Sigmoid colon (tissue), 7 donors: ENCODE data around the gene PLCD1. TPM values are rescaled to one million over a fixed set of nuclear protein-coding genes. Genes with fewer than 3 reads are reported as not detected.

Experiments
- DNase-seq: peaks from one replicate; pipeline ENCODE4 v3.0.0-alpha.2; 2019
- H3K27ac ChIP-seq, 4 donors: fragments of 200-600 bp; sonication (generic); one replicate each; pipeline ENCODE4 v1.5.1; 2016 to 2019; ENCODE audit warnings: mild to moderate bottlenecking in 1 of 4
- H3K27me3 ChIP-seq, 3 donors: fragments of 200-600 bp; sonication (generic); one replicate each; pipeline ENCODE4 v1.5.1; 2019; ENCODE audit warnings: mild to moderate bottlenecking in 1 of 3
- H3K36me3 ChIP-seq, 4 donors: fragments of 200-600 bp; sonication (generic); one replicate each; pipeline ENCODE4 v1.5.1; 2016 to 2019
- H3K4me1 ChIP-seq, 4 donors: fragments of 200-600 bp; sonication (generic); one replicate each; pipeline ENCODE4 v1.5.1; 2017 to 2019
- H3K4me3 ChIP-seq, 4 donors: fragments of 200-600 bp; sonication (generic); one replicate each; pipeline ENCODE4 v1.5.1; 2017 to 2019; ENCODE audit warnings: mild to moderate bottlenecking in 2 of 4, moderate library complexity in 1 of 4
- H3K9me3 ChIP-seq, 4 donors: fragments of 200-600 bp in 3 of 4; sonication (generic) in 3 of 4; one replicate each; pipeline versions ENCODE4 v1.5.1 to v1.6.1; 2013 to 2019
- CTCF ChIP-seq, 4 experiments: fragments of 450-650 bp in 3 of 4; fragments of 200-600 bp in 1 of 4; IDR thresholded peaks; one replicate each; pipeline ENCODE4 v1.5.1; 2016 to 2019; ENCODE audit warnings: antibody characterized with exemption in 4 of 4, mild to moderate bottlenecking in 3 of 4, moderate library complexity in 2 of 4
- EP300 ChIP-seq, 4 donors: sonication (generic); formaldehyde crosslinking; IDR thresholded peaks; one replicate each; pipeline ENCODE4 v1.6.1; 2017; ENCODE audit warnings: antibody characterized with exemption in 4 of 4
- POLR2A ChIP-seq, 2 donors: fragments of 450-650 bp; IDR thresholded peaks; one replicate each; pipeline ENCODE4 v1.6.1; 2016; ENCODE audit warnings: antibody characterized with exemption in 2 of 2, mild to moderate bottlenecking in 2 of 2, moderate library complexity in 2 of 2
- POLR2AphosphoS5 ChIP-seq, 4 donors: sonication (generic); formaldehyde crosslinking; IDR thresholded peaks; one replicate each; pipeline ENCODE4 v1.6.1; 2017; ENCODE audit warnings: antibody characterized with exemption in 4 of 4
- WGBS, 2 donors: extraction: QIAGEN DNeasy Blood & Tissue Kit; methylation state at CpG; one replicate each; pipeline ENCODE4 v1.1.7; 2013; 5-methylcytosine and 5-hydroxymethylcytosine counted together
- intact Hi-C: fragments of 100-400 bp; cut with DNase I; formaldehyde crosslinking; loops from one replicate; pipeline ENCODE4 v1.15.1; 2023
- polyA plus RNA-seq, 3 donors: library from polyadenylated mRNA; stranded (reverse); fragments of 200-250 nt; gene quantifications; one replicate each; pipeline ENCODE4 v1.2.3, GENCODE V29; 2013
- total RNA-seq, 4 donors: library from RNA; depleted of rRNA; stranded (reverse); fragments of >200 nt; gene quantifications; one replicate each; pipeline ENCODE4 v1.1.0, GENCODE V29; 2016
- donor health status: healthy with polysubstance abuse.
- donor health status: Bipolar disorder and iron deficiency.
- donor health status: healthy.

The PLCD1 gene
- total and polyA plus RNA-seq, 7 donors, result 10.3 to 139 (median 22.7) TPM

- Histone ChIP-seq H3K4me3 (no peak overlapping the region), H3K27me3 (no peaks in the 10 kb centered on the region), H3K36me3 (no peaks in the 10 kb centered on the region), H3K27ac (no peak overlapping the region), H3K4me1 (no peaks in the 10 kb centered on the region), H3K9me3 (no peaks in the 10 kb centered on the region)
- WGBS, 2 donors, result 95 to 96% methylated on average over 13 of the region's 13 CpGs
- TF ChIP-seq POLR2AphosphoS5 (IDR thresholded peaks at IDR 0.05) (no peak), CTCF (IDR thresholded peaks at IDR 0.05) (no peak), POLR2A (IDR thresholded peaks at IDR 0.05) (no peak), EP300 (IDR thresholded peaks at IDR 0.05) (no peak)
- DNase-seq, result no peak
- intact Hi-C loops, result no loop called here
Measured at GRCh38 chr3:38051131-38051530, 21.7 kb upstream of the PLCD1 start.

- WGBS, 2 donors, result 91 to 94% methylated on average over 4 of the region's 4 CpGs
- H3K4me1 ChIP-seq, result no peaks in the 10 kb centered on the region
- no peaks in the 10 kb centered on the region for H3K36me3 ChIP-seq
- no peak overlapping the region for H3K4me3 ChIP-seq
- H3K27me3 ChIP-seq, result no peaks in the 10 kb centered on the region
- intact Hi-C loops, result no loop called here
- H3K9me3 ChIP-seq, result no peaks in the 10 kb centered on the region
- no peak for DNase-seq
- H3K27ac ChIP-seq, result no peak overlapping the region
- TF ChIP-seq EP300 (IDR thresholded peaks at IDR 0.05) (no peak), POLR2AphosphoS5 (IDR thresholded peaks at IDR 0.05) (no peak), CTCF (IDR thresholded peaks at IDR 0.05) (no peak), POLR2A (IDR thresholded peaks at IDR 0.05) (no peak)
Measured at GRCh38 chr3:38049358-38050126, 20.1 kb upstream of the PLCD1 start.

- DNase-seq, result no peak
- Histone ChIP-seq H3K9me3 (no peaks in the 10 kb centered on the region), H3K36me3 (no peaks in the 10 kb centered on the region), H3K27me3 (no peaks in the 10 kb centered on the region), H3K27ac (no peak overlapping the region), H3K4me1 (no peaks in the 10 kb centered on the region), H3K4me3 (no peak overlapping the region)
- WGBS, 2 donors, result 79 to 86% methylated on average over 2 of the region's 2 CpGs
- TF ChIP-seq CTCF (IDR thresholded peaks at IDR 0.05), result no peak
- no peak for TF ChIP-seq EP300 (IDR thresholded peaks at IDR 0.05)
- no peak for TF ChIP-seq POLR2A (IDR thresholded peaks at IDR 0.05)
- TF ChIP-seq POLR2AphosphoS5 (IDR thresholded peaks at IDR 0.05), result no peak
- intact Hi-C loops, result no loop called here
Measured at GRCh38 chr3:38047896-38048295, 18.5 kb upstream of the PLCD1 start.

GRCh38 chr3:38046821-38047220 lies 17.4 kb upstream of the PLCD1 start:
- H3K4me3 ChIP-seq, result no peak overlapping the region
- 89 to 96% methylated on average over 2 of the region's 2 CpGs for WGBS, 2 donors
- DNase-seq, result no peak
- intact Hi-C loops, result no loop called here
- H3K27me3 ChIP-seq, result no peaks in the 10 kb centered on the region
- no peak overlapping the region for H3K27ac ChIP-seq
- H3K9me3 ChIP-seq, result no peaks in the 10 kb centered on the region
- no peak for TF ChIP-seq POLR2AphosphoS5 (IDR thresholded peaks at IDR 0.05)
- TF ChIP-seq CTCF (IDR thresholded peaks at IDR 0.05), result no peak
- no peak for TF ChIP-seq EP300 (IDR thresholded peaks at IDR 0.05)
- no peak for TF ChIP-seq POLR2A (IDR thresholded peaks at IDR 0.05)
- no peaks in the 10 kb centered on the region for H3K36me3 ChIP-seq
- H3K4me1 ChIP-seq, result no peaks in the 10 kb centered on the region

- Histone ChIP-seq H3K27ac (no peak overlapping the region), H3K4me3 (no peak overlapping the region), H3K27me3 (no peaks in the 10 kb centered on the region), H3K4me1 (no peaks in the 10 kb centered on the region), H3K9me3 (no peaks in the 10 kb centered on the region), H3K36me3 (no peaks in the 10 kb centered on the region)
- no peak for TF ChIP-seq POLR2A (IDR thresholded peaks at IDR 0.05)
- TF ChIP-seq EP300 (IDR thresholded peaks at IDR 0.05), result no peak
- no peak for TF ChIP-seq POLR2AphosphoS5 (IDR thresholded peaks at IDR 0.05)
- TF ChIP-seq CTCF (IDR thresholded peaks at IDR 0.05), result no peak
- intact Hi-C loops, result no loop called here
- no peak for DNase-seq
- 60 to 85% methylated on average over 4 of the region's 4 CpGs for WGBS, 2 donors
Measured at GRCh38 chr3:38046027-38046426, 16.6 kb upstream of the PLCD1 start.
